ENCODE data around the gene SLC4A2.

Gene SLC4A2

DNA sequence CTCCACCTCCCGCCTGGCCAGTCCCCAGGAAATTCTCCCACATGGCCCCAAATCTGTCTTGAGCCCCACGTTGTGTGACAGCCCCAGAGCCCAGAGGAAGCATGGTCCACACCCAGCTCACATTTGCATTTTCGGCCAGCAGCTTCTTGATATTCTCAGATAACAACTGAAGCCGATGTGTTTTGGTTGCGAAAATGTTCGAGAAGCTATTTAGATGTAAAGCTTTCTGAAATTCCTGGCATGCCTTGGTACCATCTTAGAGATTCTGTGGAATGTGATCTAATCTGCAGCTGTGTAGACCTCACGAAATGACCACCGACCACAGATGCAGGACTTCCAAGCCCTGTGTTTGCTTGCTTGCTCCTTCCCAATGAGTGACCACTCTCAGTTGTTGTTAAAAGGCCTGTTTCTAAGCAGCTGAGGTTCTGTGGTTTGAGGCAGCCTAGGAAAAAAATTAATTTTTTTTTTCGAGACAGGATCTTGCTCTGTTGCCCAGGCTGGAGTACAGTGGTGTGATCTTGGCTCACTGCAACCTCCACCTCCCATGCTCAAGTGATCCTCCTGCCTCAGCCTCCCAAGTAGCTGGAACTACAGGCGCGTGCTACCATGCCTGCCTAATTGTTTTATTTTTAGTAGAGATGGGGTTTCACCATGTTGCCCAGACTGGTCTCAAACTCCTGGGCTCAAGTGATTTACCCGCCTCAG lies 8.8 kb downstream of the SLC4A2 start:
- peaks cover 61% of the 10 kb centered on the region; the same call in 1 of the 2 replicates for H3K36me3 ChIP-seq (ENCODE audit: insufficient read depth, low read length)
- TF ChIP-seq, protein P1, sequence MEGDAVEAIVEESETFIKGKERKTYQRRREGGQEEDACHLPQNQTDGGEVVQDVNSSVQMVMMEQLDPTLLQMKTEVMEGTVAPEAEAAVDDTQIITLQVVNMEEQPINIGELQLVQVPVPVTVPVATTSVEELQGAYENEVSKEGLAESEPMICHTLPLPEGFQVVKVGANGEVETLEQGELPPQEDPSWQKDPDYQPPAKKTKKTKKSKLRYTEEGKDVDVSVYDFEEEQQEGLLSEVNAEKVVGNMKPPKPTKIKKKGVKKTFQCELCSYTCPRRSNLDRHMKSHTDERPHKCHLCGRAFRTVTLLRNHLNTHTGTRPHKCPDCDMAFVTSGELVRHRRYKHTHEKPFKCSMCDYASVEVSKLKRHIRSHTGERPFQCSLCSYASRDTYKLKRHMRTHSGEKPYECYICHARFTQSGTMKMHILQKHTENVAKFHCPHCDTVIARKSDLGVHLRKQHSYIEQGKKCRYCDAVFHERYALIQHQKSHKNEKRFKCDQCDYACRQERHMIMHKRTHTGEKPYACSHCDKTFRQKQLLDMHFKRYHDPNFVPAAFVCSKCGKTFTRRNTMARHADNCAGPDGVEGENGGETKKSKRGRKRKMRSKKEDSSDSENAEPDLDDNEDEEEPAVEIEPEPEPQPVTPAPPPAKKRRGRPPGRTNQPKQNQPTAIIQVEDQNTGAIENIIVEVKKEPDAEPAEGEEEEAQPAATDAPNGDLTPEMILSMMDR (conservative IDR thresholded peaks at IDR 0.05; ENCODE audit: low read length) = no peak

DNA sequence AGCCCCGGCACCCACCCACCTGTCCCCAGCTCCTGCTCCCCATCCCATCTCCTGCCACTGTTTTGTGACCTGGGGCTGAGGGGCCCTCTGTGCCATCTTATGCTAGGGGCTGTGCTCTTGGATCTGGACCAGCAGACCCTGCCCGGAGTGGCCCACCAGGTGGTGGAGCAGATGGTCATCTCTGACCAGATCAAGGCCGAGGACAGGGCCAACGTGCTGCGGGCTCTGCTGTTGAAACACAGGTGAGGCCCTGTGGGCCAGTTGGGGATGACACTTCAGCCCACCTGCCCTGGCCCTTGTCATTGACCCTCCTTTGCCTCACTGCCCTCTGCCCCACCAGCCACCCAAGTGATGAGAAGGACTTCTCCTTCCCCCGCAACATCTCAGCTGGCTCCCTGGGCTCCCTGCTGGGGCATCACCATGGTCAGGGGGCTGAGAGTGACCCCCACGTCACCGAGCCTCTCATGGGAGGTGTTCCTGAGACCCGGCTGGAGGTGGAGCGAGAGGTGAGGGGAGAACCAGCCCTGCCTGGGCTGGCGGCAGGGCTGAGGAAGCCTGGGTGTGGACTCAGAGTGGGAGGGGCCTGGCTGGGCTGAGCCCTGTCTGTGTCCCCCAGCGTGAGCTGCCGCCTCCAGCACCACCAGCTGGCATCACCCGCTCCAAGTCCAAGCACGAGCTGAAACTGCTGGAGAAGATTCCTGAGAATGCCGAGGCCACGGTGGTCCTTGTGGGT lies 10.6 kb downstream of the SLC4A2 start:
- no peaks in the 10 kb centered on the region for H3K4me1 ChIP-seq (ENCODE audit: insufficient read depth, low read length, poor library complexity, severe bottlenecking)
- H3K4me2 ChIP-seq (ENCODE audit: low read depth, low read length, poor library complexity, severe bottlenecking) = no peak overlapping the region
- H4K20me1 ChIP-seq (ENCODE audit: insufficient read depth, low read length, poor library complexity, severe bottlenecking) = no peaks in the 10 kb centered on the region
- peaks cover 70% of the 10 kb centered on the region; the same call in 1 of the 2 replicates for H3K36me3 ChIP-seq (ENCODE audit: insufficient read depth, low read length)
- H3K9me2 ChIP-seq (replicated peaks; ENCODE audit: low read depth, low read length) = no peaks in the 10 kb centered on the region
- no peaks in the 10 kb centered on the region for H3K9me3 ChIP-seq (ENCODE audit: insufficient read depth, low read depth, low read length)
- no peaks in the 10 kb centered on the region for H3F3A ChIP-seq (ENCODE audit: low read depth)
- no peak overlapping the region for H2AFZ ChIP-seq (ENCODE audit: low read length)
- H3K27me3 ChIP-seq (ENCODE audit: insufficient read depth, low read length, poor library complexity, severe bottlenecking) = no peaks in the 10 kb centered on the region
- no peak overlapping the region for H3K4me3 ChIP-seq (ENCODE audit: low read length, poor library complexity, severe bottlenecking)
- H3K79me2 ChIP-seq (ENCODE audit: insufficient read depth, low read length) = no peaks in the 10 kb centered on the region
- H3K9ac ChIP-seq (ENCODE audit: low read depth, low read length, poor library complexity, severe bottlenecking) = no peak overlapping the region
- no peak for TF ChIP-seq EZH2phosphoT487 (IDR thresholded peaks at IDR 0.05; ENCODE audit: borderline replicate concordance)
- TF ChIP-seq, protein P1 (conservative IDR thresholded peaks at IDR 0.05; ENCODE audit: low read length) = no peak

More for the DNA sequence above, 8.8 kb downstream of the SLC4A2 start:
- Histone ChIP-seq H3K4me3 (ENCODE audit: low read length, poor library complexity, severe bottlenecking) (no peak overlapping the region), H3K4me1 (ENCODE audit: insufficient read depth, low read length, poor library complexity, severe bottlenecking) (no peaks in the 10 kb centered on the region), H3K9me3 (ENCODE audit: insufficient read depth, low read depth, low read length) (no peaks in the 10 kb centered on the region), H3K9me2 (replicated peaks; ENCODE audit: low read depth, low read length) (no peaks in the 10 kb centered on the region), H3K27me3 (ENCODE audit: insufficient read depth, low read length, poor library complexity, severe bottlenecking) (no peaks in the 10 kb centered on the region), H3K79me2 (ENCODE audit: insufficient read depth, low read length) (no peaks in the 10 kb centered on the region), H4K20me1 (ENCODE audit: insufficient read depth, low read length, poor library complexity, severe bottlenecking) (no peaks in the 10 kb centered on the region), H3F3A (ENCODE audit: low read depth) (no peaks in the 10 kb centered on the region), H3K9ac (ENCODE audit: low read depth, low read length, poor library complexity, severe bottlenecking) (no peak overlapping the region), H2AFZ (ENCODE audit: low read length) (no peak overlapping the region), H3K4me2 (ENCODE audit: low read depth, low read length, poor library complexity, severe bottlenecking) (no peak overlapping the region)

DNA sequence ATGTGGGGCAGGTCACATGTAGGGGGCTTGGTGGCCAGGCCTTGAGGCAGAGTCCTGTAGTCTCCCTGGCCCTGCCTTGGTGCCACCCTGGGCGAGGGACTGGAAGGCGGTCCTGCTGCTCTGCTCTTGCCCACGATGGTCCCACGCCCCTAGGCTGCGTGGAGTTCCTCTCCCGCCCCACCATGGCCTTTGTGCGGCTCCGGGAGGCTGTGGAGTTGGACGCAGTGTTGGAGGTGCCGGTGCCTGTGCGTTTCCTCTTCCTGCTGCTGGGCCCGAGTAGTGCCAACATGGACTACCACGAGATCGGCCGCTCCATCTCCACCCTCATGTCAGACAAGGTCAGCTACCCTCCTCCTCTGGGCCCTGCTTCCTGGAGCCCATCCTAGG lies 11.2 kb downstream of the SLC4A2 start:
- peaks cover 70% of the 10 kb centered on the region; the same call in 1 of the 2 replicates for H3K36me3 ChIP-seq (ENCODE audit: insufficient read depth, low read length)
- no peaks in the 10 kb centered on the region for H3K4me1 ChIP-seq (ENCODE audit: insufficient read depth, low read length, poor library complexity, severe bottlenecking)
- H3K79me2 ChIP-seq (ENCODE audit: insufficient read depth, low read length) = no peaks in the 10 kb centered on the region
- H3K9me3 ChIP-seq (ENCODE audit: insufficient read depth, low read depth, low read length) = no peaks in the 10 kb centered on the region
- H3K27me3 ChIP-seq (ENCODE audit: insufficient read depth, low read length, poor library complexity, severe bottlenecking) = no peaks in the 10 kb centered on the region
- H4K20me1 ChIP-seq (ENCODE audit: insufficient read depth, low read length, poor library complexity, severe bottlenecking) = no peaks in the 10 kb centered on the region
- no peaks in the 10 kb centered on the region for H3K9me2 ChIP-seq (replicated peaks; ENCODE audit: low read depth, low read length)
- H3K9ac ChIP-seq (ENCODE audit: low read depth, low read length, poor library complexity, severe bottlenecking) = no peak overlapping the region
- TF ChIP-seq, protein P1 (conservative IDR thresholded peaks at IDR 0.05; ENCODE audit: low read length) = no peak
- TF ChIP-seq EZH2phosphoT487 (IDR thresholded peaks at IDR 0.05; ENCODE audit: borderline replicate concordance) = no peak
- H3K4me2 ChIP-seq (ENCODE audit: low read depth, low read length, poor library complexity, severe bottlenecking) = no peak overlapping the region
- H3F3A ChIP-seq (ENCODE audit: low read depth) = no peaks in the 10 kb centered on the region
- no peak overlapping the region for H2AFZ ChIP-seq (ENCODE audit: low read length)
- no peak overlapping the region for H3K4me3 ChIP-seq (ENCODE audit: low read length, poor library complexity, severe bottlenecking)

Data from Loucy (cell line).